ENCODE results near the gene SPATA33.
A peak's percentile ranks its signal among the peaks of the same experiment; 100 is the strongest.
"Not testable (repeated sequence)": the region's sequence is repeated elsewhere in the genome, so short reads cannot be mapped to it uniquely, and the experiment has no call there.

The SPATA33 gene

GRCh38 chr16:89667633-89668032 is 10.0 kb downstream of the SPATA33 start:
- peaks cover 13% of the 10 kb centered on the region for H3K4me1 Mint-ChIP-seq
- no peak for ATAC-seq
- no peaks in the 10 kb centered on the region for H3K27me3 Mint-ChIP-seq
- no peaks in the 10 kb centered on the region for H3K9me3 Mint-ChIP-seq
- DNase-seq, result no peak
- no peak overlapping the region for H3K27ac Mint-ChIP-seq
- H3K36me3 Mint-ChIP-seq (ENCODE audit: low read depth), result peaks cover 10% of the 10 kb centered on the region
- no peak overlapping the region for H3K4me3 Mint-ChIP-seq

GRCh38 chr16:89668790-89669158 is 11.1 kb downstream of the SPATA33 start:
- no peak overlapping the region for H3K27ac Mint-ChIP-seq
- H3K36me3 Mint-ChIP-seq (ENCODE audit: low read depth), result peaks cover 2% of the 10 kb centered on the region
- ATAC-seq (no peak), DNase-seq (no peak)
- H3K4me1 Mint-ChIP-seq, result peaks cover 13% of the 10 kb centered on the region
- no peaks in the 10 kb centered on the region for H3K9me3 Mint-ChIP-seq
- no peak overlapping the region for H3K4me3 Mint-ChIP-seq
- no peaks in the 10 kb centered on the region for H3K27me3 Mint-ChIP-seq

- Mint-ChIP-seq H3K27ac (no peak overlapping the region), H3K4me3 (no peak overlapping the region), H3K4me1 (peaks cover 13% of the 10 kb centered on the region), H3K36me3 (ENCODE audit: low read depth) (no peaks in the 10 kb centered on the region), H3K27me3 (no peaks in the 10 kb centered on the region), H3K9me3 (no peaks in the 10 kb centered on the region)
- no peak for ATAC-seq
- no peak for DNase-seq
Observed at GRCh38 chr16:89669755-89670154, 12.1 kb downstream of the SPATA33 start.

GRCh38 chr16:89670496-89671431 is 13.1 kb downstream of the SPATA33 start:
- Mint-ChIP-seq H3K9me3 (no peaks in the 10 kb centered on the region), H3K27me3 (no peaks in the 10 kb centered on the region), H3K4me1 (peaks cover 13% of the 10 kb centered on the region), H3K4me3 (no peak overlapping the region), H3K27ac (no peak overlapping the region), H3K36me3 (ENCODE audit: low read depth) (no peaks in the 10 kb centered on the region)
- DNase-seq, result no peak
- ATAC-seq, result no peak

GRCh38 chr16:89671565-89671964 is 13.9 kb downstream of the SPATA33 start:
- H3K4me1 Mint-ChIP-seq, result peaks cover 13% of the 10 kb centered on the region
- not testable (repeated sequence) for DNase-seq; H3K9me3 Mint-ChIP-seq; H3K27ac Mint-ChIP-seq; H3K4me3 Mint-ChIP-seq; H3K27me3 Mint-ChIP-seq; ATAC-seq; H3K36me3 Mint-ChIP-seq (ENCODE audit: low read depth)

- no peaks in the 10 kb centered on the region for H3K36me3 Mint-ChIP-seq (ENCODE audit: low read depth)
- H3K4me1 Mint-ChIP-seq, result peaks cover 13% of the 10 kb centered on the region
- no peaks in the 10 kb centered on the region for H3K9me3 Mint-ChIP-seq
- no peak overlapping the region for H3K4me3 Mint-ChIP-seq
- H3K27me3 Mint-ChIP-seq, result no peaks in the 10 kb centered on the region
- peak overlapping the region; percentile 31 for H3K27ac Mint-ChIP-seq
- no peak for ATAC-seq
- no peak for DNase-seq
Observed at GRCh38 chr16:89672177-89672941, 14.7 kb downstream of the SPATA33 start.

GRCh38 chr16:89678258-89678657 is 20.6 kb downstream of the SPATA33 start:
- H3K27ac Mint-ChIP-seq, result no peak overlapping the region
- H3K4me1 Mint-ChIP-seq, result no peaks in the 10 kb centered on the region

GRCh38 chr16:89685916-89686315 is 28.3 kb downstream of the SPATA33 start:
- DNase-seq (no peak), ATAC-seq (no peak)
- H3K4me1 Mint-ChIP-seq, result peaks cover 16% of the 10 kb centered on the region
- peak overlapping the region; percentile 86 for H3K4me3 Mint-ChIP-seq
- peak overlapping the region; percentile 56 for H3K27ac Mint-ChIP-seq
- H3K36me3 Mint-ChIP-seq (ENCODE audit: low read depth), result peaks cover 18% of the 10 kb centered on the region
- no peaks in the 10 kb centered on the region for H3K27me3 Mint-ChIP-seq
- H3K9me3 Mint-ChIP-seq, result no peaks in the 10 kb centered on the region

More at GRCh38 chr16:89678258-89678657, 20.6 kb downstream of the SPATA33 start:
- Mint-ChIP-seq H3K4me3 (no peak overlapping the region), H3K36me3 (ENCODE audit: low read depth) (peaks cover 7% of the 10 kb centered on the region), H3K27me3 (no peaks in the 10 kb centered on the region), H3K9me3 (no peaks in the 10 kb centered on the region)
- no peak for DNase-seq
- ATAC-seq, result no peak

- no peaks in the 10 kb centered on the region for H3K27me3 Mint-ChIP-seq
- peak within 1 kb of the TSS; percentile 93 for H3K27ac Mint-ChIP-seq
- H3K9me3 Mint-ChIP-seq, result no peaks in the 10 kb centered on the region
- peaks cover 16% of the 10 kb centered on the region for H3K4me1 Mint-ChIP-seq
- ATAC-seq, result peak; percentile 91
- H3K36me3 Mint-ChIP-seq (ENCODE audit: low read depth), result peaks cover 23% of the 10 kb centered on the region
- peak; percentile 96 for DNase-seq
- H3K4me3 Mint-ChIP-seq, result peak within 1 kb of the TSS; percentile 86
Observed at GRCh38 chr16:89686520-89687091, 29.0 kb downstream of the SPATA33 start, which contains the start of gene CDK10. Gene CDK10, plus strand, starts transcription at chr16:89686689. Its CDS starts 22 bp downstream, at chr16:89686711.

GRCh38 chr16:89687092-89687940 is 29.7 kb downstream of the SPATA33 start:
- peaks cover 24% of the 10 kb centered on the region for H3K36me3 Mint-ChIP-seq (ENCODE audit: low read depth)
- DNase-seq (no peak), ATAC-seq (peak; percentile 30)
- H3K9me3 Mint-ChIP-seq, result no peaks in the 10 kb centered on the region
- no peaks in the 10 kb centered on the region for H3K27me3 Mint-ChIP-seq
- peak overlapping the region; percentile 86 for H3K4me3 Mint-ChIP-seq
- H3K4me1 Mint-ChIP-seq, result peaks cover 16% of the 10 kb centered on the region
- peak overlapping the region; percentile 80 for H3K27ac Mint-ChIP-seq

- peaks cover 24% of the 10 kb centered on the region for H3K36me3 Mint-ChIP-seq (ENCODE audit: low read depth)
- no peaks in the 10 kb centered on the region for H3K9me3 Mint-ChIP-seq
- ATAC-seq (no peak), DNase-seq (no peak)
- peak overlapping the region; percentile 31 for H3K27ac Mint-ChIP-seq
- H3K4me1 Mint-ChIP-seq, result peaks cover 16% of the 10 kb centered on the region
- H3K4me3 Mint-ChIP-seq, result peak overlapping the region; percentile 86
- H3K27me3 Mint-ChIP-seq, result no peaks in the 10 kb centered on the region
Observed at GRCh38 chr16:89688395-89688794, 30.8 kb downstream of the SPATA33 start.

- Mint-ChIP-seq H3K9me3 (no peaks in the 10 kb centered on the region), H3K27me3 (no peaks in the 10 kb centered on the region), H3K4me3 (no peak overlapping the region), H3K4me1 (peaks cover 16% of the 10 kb centered on the region), H3K27ac (no peak overlapping the region), H3K36me3 (ENCODE audit: low read depth) (peaks cover 29% of the 10 kb centered on the region)
- DNase-seq (no peak), ATAC-seq (no peak)
Observed at GRCh38 chr16:89689142-89689541, 31.5 kb downstream of the SPATA33 start.

- H3K27ac Mint-ChIP-seq, H3K27me3 Mint-ChIP-seq: not testable (repeated sequence)
- peaks cover 29% of the 10 kb centered on the region for H3K36me3 Mint-ChIP-seq (ENCODE audit: low read depth)
Observed at GRCh38 chr16:89689621-89690020, 32.0 kb downstream of the SPATA33 start.

More at GRCh38 chr16:89689621-89690020, 32.0 kb downstream of the SPATA33 start:
- ATAC-seq, DNase-seq, H3K4me3 Mint-ChIP-seq, H3K9me3 Mint-ChIP-seq: not testable (repeated sequence)
- H3K4me1 Mint-ChIP-seq, result peaks cover 16% of the 10 kb centered on the region

Measured in activated naive CD8-positive, alpha-beta T cell treated with anti-CD3 and anti-CD28 coated beads, Interleukin-2, amount 50 U/mL, for 24 hours (primary cell).